Endothelial cell of umbilical vein (primary cell): ENCODE results near the gene CMSS1. TPM values are rescaled to one million over a fixed set of nuclear protein-coding genes. Genes with fewer than 3 reads are reported as not detected.

ENCODE experiments used
- BruUV-seq: library from RNA; stranded (reverse); fragments of 400-500 nt; replicated peaks from 2 replicates; lab custom pipeline; 2021; lab: Mats Ljungman, UMichigan
- CTCF ChIA-PET: fragments of 300-600, 350-600 bp; sonication (Branson Sonifier 250); formaldehyde crosslinking; loops from one replicate; lab custom pipeline; 2021; ENCODE audit warnings: antibody characterized with exemption, inconsistent platforms; lab: Charles Lee
- POLR2A ChIA-PET: fragments of 300-600, 350-600 bp; sonication (Branson Sonifier 250); formaldehyde crosslinking; loops from one replicate; lab custom pipeline; 2021; ENCODE audit warnings: antibody characterized with exemption, inconsistent platforms; lab: Charles Lee
- DNase-seq: peaks from one replicate; pipeline ENCODE4 v3.0.0-alpha.2; 2011; ENCODE audit warnings: low read depth, low spot score
- FAIRE-seq: peaks from 2 replicates; lab custom pipeline; 2011; peaks lifted over from hg19 to GRCh38; lab: Jason Lieb, UNC
- H2AFZ ChIP-seq: 2 replicates; pipeline ENCODE4 v1.6.0; 2012; ENCODE audit warnings: low read depth, low read length, control low read depth, inconsistent platforms
- H3K27ac ChIP-seq: 2 replicates; pipeline ENCODE4 v1.5.1; 2011; ENCODE audit warnings: low read depth, mild to moderate bottlenecking, control low read depth, low read length, moderate library complexity; ENCODE audit not compliant: insufficient read depth
- H3K27me3 ChIP-seq, 2 experiments: 2 replicates each; pipeline versions ENCODE4 v1.6.0 to v1.6.1; 2011; ENCODE audit warnings: low read length in 2 of 2, mixed read lengths in 1 of 2; ENCODE audit not compliant: control insufficient read depth in 2 of 2, insufficient read depth in 2 of 2
- H3K36me3 ChIP-seq, 2 experiments: 2 replicates in 1 of 2; 3 replicates in 1 of 2; pipeline ENCODE4 v1.5.1; 2011; ENCODE audit warnings: low read length in 2 of 2, mild to moderate bottlenecking in 1 of 2, moderate library complexity in 1 of 2; ENCODE audit not compliant: control insufficient read depth in 2 of 2, insufficient read depth in 2 of 2; ENCODE audit errors: extremely low read depth in 1 of 2
- H3K4me1 ChIP-seq: 3 replicates; pipeline ENCODE4 v1.5.1; 2011; ENCODE audit warnings: mild to moderate bottlenecking, low read length; ENCODE audit not compliant: control insufficient read depth, insufficient read depth; ENCODE audit errors: extremely low read depth
- H3K4me2 ChIP-seq: 2 replicates; pipeline ENCODE4 v1.6.1; 2011; ENCODE audit warnings: low read length, control low read depth, mixed read lengths; ENCODE audit not compliant: insufficient read depth
- H3K4me3 ChIP-seq, 3 experiments: fragments of 200-600 bp in 1 of 3; sonication (generic), shearing (Covaris generic) in 1 of 3; replicated peaks in 1 of 3; 2 replicates each; pipeline ENCODE4 v1.5.1; 2011 to 2016; ENCODE audit warnings: control low read depth in 3 of 3, low read length in 3 of 3, mild to moderate bottlenecking in 2 of 3, inconsistent platforms in 1 of 3, low read depth in 1 of 3, moderate library complexity in 1 of 3; ENCODE audit not compliant: insufficient read depth in 1 of 3
- H3K79me2 ChIP-seq: 2 replicates; pipeline ENCODE4 v1.6.0; 2012; ENCODE audit warnings: low read length, inconsistent platforms; ENCODE audit not compliant: control insufficient read depth, insufficient read depth
- H3K9ac ChIP-seq: replicated peaks from 2 replicates; pipeline ENCODE3; 2011; ENCODE audit warnings: low read length, control low read depth; ENCODE audit not compliant: insufficient read depth; ENCODE audit errors: extremely low read depth
- H3K9me1 ChIP-seq: replicated peaks from 3 replicates; pipeline ENCODE4 v1.6.0; 2011; ENCODE audit warnings: mild to moderate bottlenecking, low read length; ENCODE audit not compliant: control insufficient read depth, insufficient read depth; ENCODE audit errors: extremely low read depth
- H3K9me3 ChIP-seq: replicated peaks from 2 replicates; pipeline ENCODE4 v1.5.1; 2012; ENCODE audit warnings: low read length, inconsistent platforms; ENCODE audit not compliant: control insufficient read depth, insufficient read depth
- H4K20me1 ChIP-seq: replicated peaks from 2 replicates; pipeline ENCODE3; 2011; ENCODE audit warnings: mild to moderate bottlenecking, low read length; ENCODE audit not compliant: control insufficient read depth, insufficient read depth; ENCODE audit errors: extremely low read depth
- EZH2 ChIP-seq: IDR thresholded peaks from 2 replicates; pipeline ENCODE4 v1.6.1; 2012; ENCODE audit warnings: borderline replicate concordance, low read depth, mild to moderate bottlenecking, moderate library complexity, low read length, inconsistent platforms; ENCODE audit not compliant: severe bottlenecking
- FOS ChIP-seq: IDR thresholded peaks from 2 replicates; pipeline ENCODE4 v1.6.1; 2011; ENCODE audit warnings: mild to moderate bottlenecking, low read length, moderate library complexity, borderline replicate concordance; ENCODE audit not compliant: insufficient read depth
- GATA2 ChIP-seq: IDR thresholded peaks from 2 replicates; pipeline ENCODE4 v1.7.0; 2011; ENCODE audit warnings: low read depth, mild to moderate bottlenecking, moderate library complexity, mixed read lengths, low read length; ENCODE audit not compliant: insufficient read length, insufficient read depth
- JUN ChIP-seq: IDR thresholded peaks from 2 replicates; pipeline ENCODE4 v1.6.1; 2011; ENCODE audit warnings: borderline replicate concordance, low read depth; ENCODE audit not compliant: insufficient read length, insufficient read depth
- MYC ChIP-seq: IDR thresholded peaks from one replicate; pipeline ENCODE4 v1.6.1; 2011; ENCODE audit warnings: mild to moderate bottlenecking, low read depth, low read length
- POLR2A ChIP-seq: IDR thresholded peaks from 2 replicates; pipeline ENCODE4 v1.6.1; 2012; ENCODE audit warnings: low read depth, mild to moderate bottlenecking, control low read depth, low read length
- POLR2AphosphoS5 ChIP-seq: IDR thresholded peaks from 2 replicates; pipeline ENCODE4 v1.6.1; 2012; ENCODE audit warnings: low read depth, mild to moderate bottlenecking, control low read depth, low read length, moderate library complexity; ENCODE audit not compliant: insufficient read depth
- dilution Hi-C: fragments of 300-500 bp; cut with MboI; formaldehyde crosslinking; loops from one replicate; pipeline ENCODE4 v1.15.0; 2019; ENCODE audit warnings: low sequenced_read_pairs; ENCODE audit not compliant: extremely low pct_ligation_motif_present
- intact Hi-C: fragments of 100-400 bp; cut with micrococcal nuclease; formaldehyde crosslinking; loops from one replicate; pipeline ENCODE4 v1.10.0; 2022
- polyA plus RNA-seq, 4 experiments: library from polyadenylated mRNA; depleted of rRNA in 3 of 4; stranded (reverse) in 3 of 4; unstranded in 1 of 4; fragments of >200 nt; gene quantifications; 2 replicates each; pipeline versions ENCODE4 v1.2.1 to v1.2.3, GENCODE V29; 2011 to 2012; ENCODE audit warnings: missing spikeins in 1 of 4
- total RNA-seq: library from RNA; stranded (reverse); gene quantifications from 2 replicates; pipeline ENCODE4 v1.2.3, GENCODE V29; 2021
- TF ChIP-seq, protein P1 (sequence below), 2 donors: IDR thresholded peaks; 1 replicate in 1 of 2; 2 replicates in 1 of 2; pipeline ENCODE4 v1.5.1; 2011; ENCODE audit warnings: low read length in 2 of 2, mild to moderate bottlenecking in 2 of 2, moderate library complexity in 2 of 2, control low read depth in 1 of 2, inconsistent platforms in 1 of 2, low read depth in 1 of 2; ENCODE audit not compliant: insufficient read depth in 1 of 2; ENCODE audit errors: extremely low read depth in 1 of 2
- TF ChIP-seq, protein P2 (sequence below): IDR thresholded peaks from 2 replicates; pipeline ENCODE4 v1.6.1; 2011; ENCODE audit not compliant: insufficient read depth, insufficient read length

CMSS1 gene
- total and polyA plus RNA-seq, 2 donors (not counting 3 experiments of a cell fraction or from before 2014, with no cell fraction given): 9.7 to 60.6 TPM

DNA sequence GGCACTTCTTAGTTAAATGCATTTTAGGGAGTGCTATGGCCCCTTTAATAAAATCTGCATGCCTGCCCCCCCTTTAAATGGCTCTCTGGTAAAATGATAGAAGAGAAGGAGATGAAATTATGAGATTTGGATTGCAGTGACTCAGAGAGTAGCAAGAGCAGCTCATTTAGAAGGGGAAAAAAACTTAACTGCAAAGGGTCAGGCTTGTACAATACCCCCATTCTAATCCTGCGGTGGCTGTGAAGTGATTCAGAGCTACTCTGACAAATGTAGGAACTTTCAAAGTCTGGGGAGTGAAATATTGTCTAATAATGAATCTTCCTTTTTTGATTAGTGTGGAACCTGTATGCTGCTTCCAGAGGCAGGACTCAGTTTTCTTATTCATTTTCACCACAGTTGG lies 399.1 kb downstream of the CMSS1 start:
- H4K20me1 ChIP-seq: no peaks in the 10 kb centered on the region
- FAIRE-seq (no peak), DNase-seq (no peak)
- no peaks in the 10 kb centered on the region for H3K9me3 ChIP-seq
- dilution Hi-C loops: no loop called here
- no peaks in the 10 kb centered on the region for H3K36me3 ChIP-seq
- no peak overlapping the region for H3K9ac ChIP-seq
- POLR2A ChIA-PET: no interaction called here
- intact Hi-C loops: no loop called here
- H3K27ac ChIP-seq: no peak overlapping the region
- peaks cover 7 to 10% of the 10 kb centered on the region in 2 experiments for H3K27me3 ChIP-seq
- no peaks in the 10 kb centered on the region for H3K9me1 ChIP-seq
- no peak for TF ChIP-seq MYC
- TF ChIP-seq JUN: no peak
- no peak for TF ChIP-seq POLR2A
- TF ChIP-seq EZH2: no peak
- TF ChIP-seq, protein P1, sequence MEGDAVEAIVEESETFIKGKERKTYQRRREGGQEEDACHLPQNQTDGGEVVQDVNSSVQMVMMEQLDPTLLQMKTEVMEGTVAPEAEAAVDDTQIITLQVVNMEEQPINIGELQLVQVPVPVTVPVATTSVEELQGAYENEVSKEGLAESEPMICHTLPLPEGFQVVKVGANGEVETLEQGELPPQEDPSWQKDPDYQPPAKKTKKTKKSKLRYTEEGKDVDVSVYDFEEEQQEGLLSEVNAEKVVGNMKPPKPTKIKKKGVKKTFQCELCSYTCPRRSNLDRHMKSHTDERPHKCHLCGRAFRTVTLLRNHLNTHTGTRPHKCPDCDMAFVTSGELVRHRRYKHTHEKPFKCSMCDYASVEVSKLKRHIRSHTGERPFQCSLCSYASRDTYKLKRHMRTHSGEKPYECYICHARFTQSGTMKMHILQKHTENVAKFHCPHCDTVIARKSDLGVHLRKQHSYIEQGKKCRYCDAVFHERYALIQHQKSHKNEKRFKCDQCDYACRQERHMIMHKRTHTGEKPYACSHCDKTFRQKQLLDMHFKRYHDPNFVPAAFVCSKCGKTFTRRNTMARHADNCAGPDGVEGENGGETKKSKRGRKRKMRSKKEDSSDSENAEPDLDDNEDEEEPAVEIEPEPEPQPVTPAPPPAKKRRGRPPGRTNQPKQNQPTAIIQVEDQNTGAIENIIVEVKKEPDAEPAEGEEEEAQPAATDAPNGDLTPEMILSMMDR (IDR thresholded peaks at IDR 0.05; ENCODE audit: extremely low read depth in 1 of 2, insufficient read depth in 1 of 2, low read depth in 1 of 2, low read length in 2 of 2): no peak
- no peak for TF ChIP-seq FOS
- TF ChIP-seq, protein P2, sequence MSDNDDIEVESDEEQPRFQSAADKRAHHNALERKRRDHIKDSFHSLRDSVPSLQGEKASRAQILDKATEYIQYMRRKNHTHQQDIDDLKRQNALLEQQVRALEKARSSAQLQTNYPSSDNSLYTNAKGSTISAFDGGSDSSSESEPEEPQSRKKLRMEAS: no peak
- TF ChIP-seq GATA2: no peak
- no peak for TF ChIP-seq POLR2AphosphoS5
- no peak overlapping the region for H2AFZ ChIP-seq
- H3K79me2 ChIP-seq: no peaks in the 10 kb centered on the region
- no TSS peak for BruUV-seq
- no peak overlapping the region for H3K4me2 ChIP-seq
- no peak overlapping the region for H3K4me3 ChIP-seq
- no peaks in the 10 kb centered on the region for H3K4me1 ChIP-seq
- CTCF ChIA-PET: no interaction called here
